Fibroblast of villous mesenchyme (primary cell): ENCODE measurements around the gene RAD23B. TPM values are rescaled to one million over a fixed set of nuclear protein-coding genes. Genes with fewer than 3 reads are reported as not detected.
A peak's percentile ranks its signal among the peaks of the same experiment; 100 is the strongest.
"Not testable (repeated sequence)": the region's sequence is repeated elsewhere in the genome, so short reads cannot be mapped to it uniquely, and the experiment has no call there.

ENCODE experiments used
- DNase-seq: peaks from one replicate; pipeline ENCODE4 v3.0.0-alpha.2; 2010; ENCODE audit warnings: low read depth
- H3K4me3 ChIP-seq: 2 replicates; pipeline ENCODE4 v1.5.1; 2011; ENCODE audit warnings: low read depth, mild to moderate bottlenecking, low read length
- total RNA-seq: library from RNA; depleted of rRNA; stranded (reverse); fragments of >200 nt; gene quantifications from 2 replicates; pipeline ENCODE4 v1.2.3, GENCODE V29; 2012
- TF ChIP-seq, protein P1 (sequence below): IDR thresholded peaks from 2 replicates; pipeline ENCODE4 v1.5.1; 2012; ENCODE audit warnings: low read depth, mild to moderate bottlenecking, low read length; ENCODE audit not compliant: insufficient read depth

RAD23B gene
- total RNA-seq, 1 donor, result 375 TPM

DNA sequence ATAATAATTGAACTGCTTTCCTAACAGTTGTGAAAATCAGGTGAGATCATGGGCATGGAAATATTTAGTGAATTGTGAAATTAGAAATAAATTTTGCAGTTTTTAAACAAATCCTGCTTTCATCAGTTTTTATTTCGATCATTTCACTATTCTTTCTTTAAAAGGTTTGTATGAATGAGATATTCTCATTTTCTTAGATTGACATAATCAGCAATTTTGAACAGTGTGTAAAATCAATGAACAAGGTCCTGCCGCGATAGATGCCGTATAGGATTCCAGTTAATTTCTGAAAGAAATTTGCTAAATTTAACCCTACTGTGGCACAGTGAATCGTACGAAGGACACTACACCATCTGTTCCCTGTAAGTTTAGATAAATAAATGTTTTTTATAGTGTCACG, 7.5 kb downstream of the RAD23B start:
- TF ChIP-seq, protein P1, sequence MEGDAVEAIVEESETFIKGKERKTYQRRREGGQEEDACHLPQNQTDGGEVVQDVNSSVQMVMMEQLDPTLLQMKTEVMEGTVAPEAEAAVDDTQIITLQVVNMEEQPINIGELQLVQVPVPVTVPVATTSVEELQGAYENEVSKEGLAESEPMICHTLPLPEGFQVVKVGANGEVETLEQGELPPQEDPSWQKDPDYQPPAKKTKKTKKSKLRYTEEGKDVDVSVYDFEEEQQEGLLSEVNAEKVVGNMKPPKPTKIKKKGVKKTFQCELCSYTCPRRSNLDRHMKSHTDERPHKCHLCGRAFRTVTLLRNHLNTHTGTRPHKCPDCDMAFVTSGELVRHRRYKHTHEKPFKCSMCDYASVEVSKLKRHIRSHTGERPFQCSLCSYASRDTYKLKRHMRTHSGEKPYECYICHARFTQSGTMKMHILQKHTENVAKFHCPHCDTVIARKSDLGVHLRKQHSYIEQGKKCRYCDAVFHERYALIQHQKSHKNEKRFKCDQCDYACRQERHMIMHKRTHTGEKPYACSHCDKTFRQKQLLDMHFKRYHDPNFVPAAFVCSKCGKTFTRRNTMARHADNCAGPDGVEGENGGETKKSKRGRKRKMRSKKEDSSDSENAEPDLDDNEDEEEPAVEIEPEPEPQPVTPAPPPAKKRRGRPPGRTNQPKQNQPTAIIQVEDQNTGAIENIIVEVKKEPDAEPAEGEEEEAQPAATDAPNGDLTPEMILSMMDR, result no peak
- no peak overlapping the region for H3K4me3 ChIP-seq
- DNase-seq, result no peak

DNA sequence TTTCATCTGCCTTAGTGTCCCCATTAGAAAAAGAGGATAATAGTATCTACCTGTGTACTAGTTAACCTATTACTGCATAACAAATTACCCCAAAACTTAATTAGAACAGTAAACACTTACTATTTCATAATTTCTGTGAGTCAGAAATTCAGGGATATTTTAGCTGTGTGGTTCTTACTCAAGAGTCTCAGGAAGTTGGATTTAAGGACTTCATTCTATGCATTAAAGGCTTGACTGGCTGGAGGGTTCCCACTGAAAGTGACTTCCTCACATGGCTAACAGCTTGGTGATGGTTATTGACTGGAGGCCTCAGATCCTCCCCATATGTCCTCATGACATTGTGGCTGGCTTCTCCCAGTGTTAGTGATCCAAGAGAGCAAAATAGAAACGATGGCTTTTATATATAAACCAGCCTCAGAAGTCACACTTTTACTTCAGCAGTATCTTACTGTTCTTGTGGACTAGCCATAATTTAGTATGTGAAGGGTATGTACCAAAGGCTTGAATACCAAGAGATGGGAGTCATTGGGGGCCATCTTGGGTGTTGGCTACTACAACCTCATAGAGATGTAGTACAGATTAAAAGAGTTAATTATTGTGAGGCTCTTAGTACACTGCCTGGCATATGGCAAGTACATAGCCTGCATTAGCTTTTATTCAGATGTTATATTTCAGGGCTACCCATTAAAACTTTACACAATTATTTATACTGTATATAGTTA, 9.9 kb downstream of the RAD23B start:
- TF ChIP-seq, protein P1, result no peak
- no peak overlapping the region for H3K4me3 ChIP-seq
- DNase-seq, result peak; percentile 39

DNA sequence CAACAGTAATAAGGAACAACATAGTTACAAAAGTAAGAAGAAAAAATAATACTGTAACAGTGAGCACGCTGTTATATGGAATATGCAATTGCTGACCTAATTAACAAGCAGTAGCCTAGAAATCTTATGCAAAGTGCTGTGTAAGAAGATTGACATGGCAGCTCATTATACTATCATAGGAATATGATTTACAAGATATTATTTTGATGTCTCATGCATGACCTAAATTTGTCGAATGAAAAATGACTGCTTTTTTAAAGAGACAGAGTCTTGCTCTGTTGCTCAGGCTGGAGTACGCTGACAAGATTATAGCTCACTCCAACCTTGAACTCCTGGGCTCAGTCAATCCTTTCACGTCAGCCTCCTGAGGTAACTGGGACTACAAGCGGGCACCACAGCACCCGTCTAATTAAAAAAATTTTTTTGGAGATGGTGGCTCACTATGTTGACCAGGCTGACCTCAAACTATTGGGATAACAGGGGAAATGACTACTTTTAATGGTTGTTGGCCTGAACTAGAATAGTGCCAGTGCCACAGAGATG, 10.5 kb downstream of the RAD23B start:
- no peak for DNase-seq
- H3K4me3 ChIP-seq, result no peak overlapping the region
- TF ChIP-seq, protein P1, result no peak

DNA sequence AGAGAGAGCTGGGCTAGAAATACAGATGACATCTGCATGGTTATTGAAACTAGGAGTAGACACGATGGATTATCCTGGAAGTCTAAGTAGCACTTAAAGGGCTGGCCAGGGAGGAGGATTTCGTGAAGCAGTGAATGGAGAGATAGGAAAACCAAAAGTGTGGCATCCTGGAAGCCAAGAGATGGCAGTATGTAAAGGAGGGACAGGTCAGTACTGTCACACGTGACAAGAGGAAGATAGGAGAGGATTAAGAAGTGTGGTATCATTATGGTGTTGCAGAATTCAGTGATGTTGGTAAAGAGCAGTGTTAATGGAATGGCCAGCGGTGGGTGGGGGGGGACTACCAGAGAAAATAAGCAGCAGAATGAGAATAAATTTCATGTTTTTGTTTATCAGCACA, 11.7 kb downstream of the RAD23B start:
- TF ChIP-seq, protein P1, result no peak
- no peak for DNase-seq
- no peak overlapping the region for H3K4me3 ChIP-seq

DNA sequence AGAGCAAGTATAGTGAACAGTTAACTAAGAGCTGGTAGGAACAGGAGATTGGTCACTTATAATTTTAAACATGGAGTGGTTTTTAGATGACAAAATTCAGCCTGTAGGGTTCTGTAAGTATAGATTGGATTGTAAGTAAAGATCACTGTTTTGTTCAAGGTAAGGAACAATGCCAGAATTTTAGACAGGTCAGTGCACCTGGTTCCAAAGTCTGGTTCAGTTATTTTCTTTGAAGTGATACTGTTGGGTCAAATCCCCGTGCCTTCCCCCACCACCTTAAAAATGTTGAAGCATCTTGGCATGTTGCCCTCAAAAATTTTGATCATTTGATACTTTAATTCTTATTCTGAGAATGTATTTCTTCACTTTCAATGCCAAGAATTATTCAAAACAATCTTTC, 12.9 kb downstream of the RAD23B start:
- TF ChIP-seq, protein P1, result no peak
- DNase-seq, result no peak

DNA sequence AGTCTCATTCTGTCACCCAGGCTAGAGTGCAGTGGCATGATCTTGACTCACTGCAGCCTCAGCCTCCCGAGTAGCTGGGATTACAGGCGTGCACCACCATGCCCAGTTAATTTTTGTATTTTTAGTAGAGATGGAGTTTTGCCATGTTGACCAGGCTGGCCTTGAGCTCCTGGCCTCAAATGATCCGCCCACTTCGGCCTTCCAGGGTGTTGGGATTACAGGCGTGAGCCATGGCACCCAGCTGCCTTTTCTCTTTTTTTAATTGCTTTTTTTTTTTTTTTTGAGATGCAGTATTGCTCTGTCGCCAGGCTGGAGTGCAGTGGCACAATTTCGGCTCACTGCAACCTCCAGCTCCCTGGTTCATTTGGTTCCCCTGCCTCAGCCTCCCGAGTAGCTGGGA, 13.5 kb downstream of the RAD23B start:
- H3K4me3 ChIP-seq, DNase-seq: not testable (repeated sequence)

More for the DNA sequence above, 12.9 kb downstream of the RAD23B start:
- no peak overlapping the region for H3K4me3 ChIP-seq

DNA sequence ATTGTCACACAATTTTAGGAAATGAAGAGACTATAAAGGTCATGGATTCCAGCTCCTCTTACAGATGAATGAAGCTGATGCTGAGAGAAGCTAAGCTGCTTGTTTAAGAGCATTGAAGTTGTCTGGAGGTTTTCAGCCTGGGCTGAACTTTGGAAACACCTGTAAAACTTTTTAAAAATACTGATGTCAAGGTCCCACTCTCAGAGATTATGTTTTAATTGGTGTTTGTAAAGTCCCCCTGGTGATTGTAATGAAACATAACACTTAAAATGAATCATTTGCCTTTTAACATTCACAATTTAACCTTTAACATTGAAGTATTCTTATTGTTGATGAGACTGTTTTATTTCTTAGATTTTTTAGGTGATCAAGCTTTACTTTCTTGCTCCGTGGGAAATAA, 16.4 kb downstream of the RAD23B start:
- TF ChIP-seq, protein P1, result peak; percentile 23
- H3K4me3 ChIP-seq, result no peak overlapping the region
- DNase-seq, result no peak
